OCI-LY7 (cell line): ENCODE measurements around the gene TAAR8. TPM values are rescaled to one million over a fixed set of nuclear protein-coding genes. Genes with fewer than 3 reads are reported as not detected.

Experiments
- BruUV-seq: library from RNA; stranded (reverse); fragments of 400-500 nt; replicated peaks from 2 replicates; lab custom pipeline; 2021; lab: Mats Ljungman, UMichigan
- CTCF ChIA-PET: fragments of 300-600 bp; sonication (Branson Sonifier 250); formaldehyde crosslinking; loops from one replicate; lab custom pipeline; 2022; ENCODE audit warnings: antibody characterized with exemption; ENCODE audit not compliant: unreplicated experiment; lab: Charles Lee
- POLR2A ChIA-PET: fragments of 300-600 bp; sonication (Branson Sonifier 250); formaldehyde crosslinking; loops from one replicate; lab custom pipeline; 2022; ENCODE audit warnings: antibody characterized with exemption; lab: Charles Lee
- DNase-seq: peaks from one replicate; pipeline ENCODE4 v3.0.0-alpha.2; 2015; ENCODE audit warnings: low spot score
- H2AFZ ChIP-seq: fragments of 200-600 bp; sonication (generic), shearing (Covaris generic); 2 replicates; pipeline ENCODE4 v1.6.1; 2014; ENCODE audit warnings: mild to moderate bottlenecking, antibody characterized with exemption, low read length, moderate library complexity
- H3K27ac ChIP-seq: fragments of 200-600 bp; sonication (generic); 2 replicates; pipeline ENCODE4 v1.5.1; 2014; ENCODE audit warnings: mixed run types, low read depth, mild to moderate bottlenecking, moderate library complexity, low read length, inconsistent platforms; ENCODE audit not compliant: poor library complexity, severe bottlenecking
- H3K36me3 ChIP-seq: fragments of 200-600 bp; sonication (generic); 2 replicates; pipeline ENCODE4 v1.6.1; 2014; ENCODE audit warnings: mild to moderate bottlenecking, antibody characterized with exemption, low read length, moderate library complexity, mixed read lengths; ENCODE audit not compliant: insufficient read depth
- H3K4me1 ChIP-seq: fragments of 200-600 bp; sonication (generic); 2 replicates; pipeline ENCODE4 v1.5.1; 2014; ENCODE audit warnings: mild to moderate bottlenecking, low read length; ENCODE audit not compliant: insufficient read depth, poor library complexity, severe bottlenecking
- H3K4me2 ChIP-seq: fragments of 200-600 bp; sonication (generic); 2 replicates; pipeline ENCODE4 v1.6.1; 2014; ENCODE audit warnings: mild to moderate bottlenecking, low read length
- H3K4me3 ChIP-seq: fragments of 200-600 bp; sonication (generic); 2 replicates; pipeline ENCODE4 v1.5.1; 2014; ENCODE audit warnings: mild to moderate bottlenecking, low read depth, low read length; ENCODE audit not compliant: poor library complexity, severe bottlenecking
- H3K79me2 ChIP-seq: fragments of 200-600 bp; sonication (generic); 2 replicates; pipeline ENCODE4 v1.6.1; 2016; ENCODE audit warnings: low read depth, mild to moderate bottlenecking, low read length, moderate library complexity, mixed read lengths; ENCODE audit not compliant: insufficient read depth
- H3K9me2 ChIP-seq: fragments of 200-600 bp; sonication (generic); 2 replicates; pipeline ENCODE4 v1.6.1; 2016; ENCODE audit warnings: mild to moderate bottlenecking, low read length, mixed read lengths; ENCODE audit not compliant: insufficient read depth
- H3K9me3 ChIP-seq: fragments of 200-600 bp; sonication (generic); 2 replicates; pipeline ENCODE4 v1.6.1; 2014; ENCODE audit warnings: mild to moderate bottlenecking, mixed run types, low read length, mixed read lengths
- H4K20me1 ChIP-seq: fragments of 200-600 bp; sonication (generic); 2 replicates; pipeline ENCODE4 v1.6.1; 2014; ENCODE audit warnings: mild to moderate bottlenecking, antibody characterized with exemption, low read length, moderate library complexity, mixed read lengths; ENCODE audit not compliant: insufficient read depth
- CTCF ChIP-seq: fragments of 200-600 bp; sonication (generic); conservative IDR thresholded peaks from 2 replicates; pipeline ENCODE4 v1.5.1; 2014; ENCODE audit warnings: mild to moderate bottlenecking, antibody characterized with exemption, low read length, moderate library complexity, mixed read lengths
- EZH2phosphoT487 ChIP-seq: fragments of 200-600 bp; sonication (generic); IDR thresholded peaks from 2 replicates; pipeline ENCODE4 v1.6.1; 2018; ENCODE audit warnings: low read depth, borderline replicate concordance, mild to moderate bottlenecking, mixed run types, antibody characterized with exemption, low read length, moderate library complexity, mixed read lengths
- intact Hi-C: fragments of 100-400 bp; cut with micrococcal nuclease; formaldehyde crosslinking; loops from one replicate; pipeline ENCODE4 v1.10.0; 2022; ENCODE audit not compliant: unreplicated experiment
- total RNA-seq, 2 experiments: library from RNA; depleted of rRNA in 1 of 2; stranded (reverse); fragments of >200 nt in 1 of 2; shearing (Covaris generic) in 1 of 2; gene quantifications; 2 replicates each; pipeline ENCODE4 v1.2.3, GENCODE V29; 2014 to 2022

Gene TAAR8
- total RNA-seq, 2 experiments from 2014 or later, result not detected

- CTCF ChIA-PET, result interaction anchor here (1.6 kb wide), 1 partner anchor 15 kb away, joined by 8 read pairs; no protein-coding TSS in a partner anchor
- TSS peak; percentile 87 for BruUV-seq
- peak overlapping the region; percentile 82 for H3K4me3 ChIP-seq
Observed at GRCh38 chr6:132511210-132511830, 41.2 kb upstream of the TAAR8 start.

GRCh38 chr6:132511831-132512220 is 40.6 kb upstream of the TAAR8 start:
- TF ChIP-seq CTCF (no peak), EZH2phosphoT487 (no peak)
- H3K36me3 ChIP-seq, result peaks cover 49% of the 10 kb centered on the region

More at GRCh38 chr6:132511210-132511830, 41.2 kb upstream of the TAAR8 start:
- POLR2A ChIA-PET, result interaction anchor here (2.9 to 3.0 kb wide), 2 partner anchors 16 to 24 kb away, joined by 52 to 63 read pairs; no protein-coding TSS in a partner anchor
- H3K9me3 ChIP-seq, result no peaks in the 10 kb centered on the region
- peak overlapping the region; percentile 79 for H3K27ac ChIP-seq
- peaks cover 54% of the 10 kb centered on the region for H3K36me3 ChIP-seq
- H2AFZ ChIP-seq, result no peak overlapping the region
- H3K79me2 ChIP-seq, result peaks cover 68% of the 10 kb centered on the region
- intact Hi-C loops, result loop anchor here (1.0 to 10.0 kb wide), 4 partner anchors 13 to 597 kb away; partner anchors contain the start of gene RPS12
- no peaks in the 10 kb centered on the region for H3K9me2 ChIP-seq
- peaks cover 57% of the 10 kb centered on the region for H3K4me1 ChIP-seq
- peak; percentile 28 for DNase-seq
- H4K20me1 ChIP-seq, result peaks cover 40% of the 10 kb centered on the region; the same call in 1 of the 2 replicates
- no peak for TF ChIP-seq CTCF
- no peak for TF ChIP-seq EZH2phosphoT487
- peak overlapping the region; percentile 82 for H3K4me2 ChIP-seq

More at GRCh38 chr6:132511831-132512220, 40.6 kb upstream of the TAAR8 start:
- H3K4me2 ChIP-seq, result peak overlapping the region; percentile 82
- H3K79me2 ChIP-seq, result peaks cover 63% of the 10 kb centered on the region
- H2AFZ ChIP-seq, result no peak overlapping the region
- H4K20me1 ChIP-seq, result peaks cover 34% of the 10 kb centered on the region; the same call in 1 of the 2 replicates
- H3K9me3 ChIP-seq, result no peaks in the 10 kb centered on the region
- peak; percentile 29 for DNase-seq
- H3K27ac ChIP-seq, result peak overlapping the region; percentile 79
- intact Hi-C loops, result loop anchor here (1.0 to 10.0 kb wide), 6 partner anchors 14 to 597 kb away; partner anchors contain the start of genes RPS12 and SLC18B1
- H3K9me2 ChIP-seq, result no peaks in the 10 kb centered on the region
- BruUV-seq, result TSS peak; percentile 45
- peaks cover 52% of the 10 kb centered on the region for H3K4me1 ChIP-seq
- H3K4me3 ChIP-seq, result peak overlapping the region; percentile 82
- POLR2A ChIA-PET, result interaction anchor here (1.4 to 3.0 kb wide), 4 partner anchors 16 to 46 kb away, joined by 4 to 63 read pairs (median 53); no protein-coding TSS in a partner anchor
- CTCF ChIA-PET, result interaction anchor here (0.9 kb wide), 1 partner anchor 125 kb away, joined by 3 read pairs; no protein-coding TSS in a partner anchor
